Gastroesophageal sphincter (tissue), 3 donors: ENCODE results near the gene CD6.

Source experiments
- POLR2A ChIP-seq, 2 donors: fragments of 450-650 bp; IDR thresholded peaks; one replicate each; pipeline ENCODE4 v1.6.1; 2017; ENCODE audit warnings: antibody characterized with exemption in 2 of 2, mild to moderate bottlenecking in 2 of 2, moderate library complexity in 1 of 2
- TF ChIP-seq, protein P1 (sequence below), 4 experiments: fragments of 200-600 bp in 2 of 4; fragments of 450-650 bp in 2 of 4; sonication (generic) in 1 of 4; IDR thresholded peaks; one replicate each; pipeline ENCODE4 v1.5.1; 2017 to 2019; ENCODE audit warnings: antibody characterized with exemption in 4 of 4, mild to moderate bottlenecking in 2 of 4, moderate library complexity in 2 of 4

DNA sequence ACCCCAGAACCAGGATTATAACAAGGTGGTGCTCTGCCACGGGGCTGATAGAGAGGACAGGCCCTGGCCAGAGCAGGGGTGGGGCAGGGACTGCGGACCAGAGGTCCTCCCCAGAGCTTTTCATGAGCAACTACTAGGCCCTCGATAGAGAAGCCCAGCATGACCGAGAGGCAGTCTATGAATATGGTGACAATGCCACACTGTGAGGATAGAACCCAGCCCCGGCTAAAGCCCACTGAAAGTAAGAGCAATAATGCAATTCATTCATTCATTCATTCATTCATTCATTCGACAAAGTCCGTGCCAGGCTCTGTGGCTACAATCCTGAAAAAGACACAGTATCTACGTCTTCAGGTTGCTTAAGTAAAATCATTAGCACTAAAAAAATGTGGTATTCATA is 95.2 kb downstream of the CD6 start:
- TF ChIP-seq, protein P1, sequence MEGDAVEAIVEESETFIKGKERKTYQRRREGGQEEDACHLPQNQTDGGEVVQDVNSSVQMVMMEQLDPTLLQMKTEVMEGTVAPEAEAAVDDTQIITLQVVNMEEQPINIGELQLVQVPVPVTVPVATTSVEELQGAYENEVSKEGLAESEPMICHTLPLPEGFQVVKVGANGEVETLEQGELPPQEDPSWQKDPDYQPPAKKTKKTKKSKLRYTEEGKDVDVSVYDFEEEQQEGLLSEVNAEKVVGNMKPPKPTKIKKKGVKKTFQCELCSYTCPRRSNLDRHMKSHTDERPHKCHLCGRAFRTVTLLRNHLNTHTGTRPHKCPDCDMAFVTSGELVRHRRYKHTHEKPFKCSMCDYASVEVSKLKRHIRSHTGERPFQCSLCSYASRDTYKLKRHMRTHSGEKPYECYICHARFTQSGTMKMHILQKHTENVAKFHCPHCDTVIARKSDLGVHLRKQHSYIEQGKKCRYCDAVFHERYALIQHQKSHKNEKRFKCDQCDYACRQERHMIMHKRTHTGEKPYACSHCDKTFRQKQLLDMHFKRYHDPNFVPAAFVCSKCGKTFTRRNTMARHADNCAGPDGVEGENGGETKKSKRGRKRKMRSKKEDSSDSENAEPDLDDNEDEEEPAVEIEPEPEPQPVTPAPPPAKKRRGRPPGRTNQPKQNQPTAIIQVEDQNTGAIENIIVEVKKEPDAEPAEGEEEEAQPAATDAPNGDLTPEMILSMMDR (IDR thresholded peaks at IDR 0.05), result no peak
- TF ChIP-seq POLR2A (IDR thresholded peaks at IDR 0.05), result no peak
